HepG2 (cell line): Measurements from ENCODE around the gene IRF1. TPM values are rescaled to one million over a fixed set of nuclear protein-coding genes. Genes with fewer than 3 reads are reported as not detected.

ENCODE experiments used
- CBFB ChIP-seq: sonication (generic); formaldehyde crosslinking; IDR thresholded peaks from 2 replicates; pipeline ENCODE4 v1.4.0; 2020; ENCODE audit warnings: missing genetic modification reagents
- CCAR2 ChIP-seq: fragments of 200-400 bp; formaldehyde crosslinking; optimal IDR thresholded peaks from 2 replicates; pipeline ENCODE3; 2018; ENCODE audit warnings: low read depth, mild to moderate bottlenecking, low read length, moderate library complexity
- HOXD1 ChIP-seq: sonication (generic); formaldehyde crosslinking; IDR thresholded peaks from 2 replicates; pipeline ENCODE4 v1.5.0; 2020; ENCODE audit warnings: missing genetic modification reagents
- KLF6 ChIP-seq: IDR thresholded peaks from 2 replicates; pipeline ENCODE4 v1.8.0; 2016; ENCODE audit warnings: missing biosample characterization, missing genetic modification reagents
- NFE2L1 ChIP-seq: sonication (generic); formaldehyde crosslinking; IDR thresholded peaks from 2 replicates; pipeline ENCODE4 v1.4.0; 2020; ENCODE audit warnings: missing genetic modification reagents, mild to moderate bottlenecking, borderline replicate concordance
- PCBP1 ChIP-seq: fragments of 200-400 bp; formaldehyde crosslinking; IDR thresholded peaks from 2 replicates; pipeline ENCODE4 v1.6.1; 2017; ENCODE audit warnings: mild to moderate bottlenecking, low read depth, low read length, borderline replicate concordance
- PHB2 ChIP-seq: fragments of 450-650 bp; IDR thresholded peaks from 2 replicates; pipeline ENCODE4 v1.6.1; 2018; ENCODE audit not compliant: partially characterized antibody
- POLR2A ChIP-seq, 2 experiments: IDR thresholded peaks; 2 replicates each; pipeline ENCODE4 v1.6.1; 2011; ENCODE audit warnings: low read depth in 2 of 2, low read length in 2 of 2, mild to moderate bottlenecking in 1 of 2, moderate library complexity in 1 of 2; ENCODE audit not compliant: insufficient read depth in 1 of 2
- SMARCE1 ChIP-seq: fragments of 450-650 bp; IDR thresholded peaks from 2 replicates; pipeline ENCODE4 v1.6.1; 2017; ENCODE audit warnings: borderline replicate concordance
- SNAI1 ChIP-seq: sonication (generic); formaldehyde crosslinking; IDR thresholded peaks from 2 replicates; pipeline ENCODE4 v1.5.0; 2020; ENCODE audit warnings: mild to moderate bottlenecking, missing genetic modification reagents, borderline replicate concordance
- SP4 ChIP-seq: sonication (generic); formaldehyde crosslinking; IDR thresholded peaks from 2 replicates; pipeline ENCODE4 v1.8.1; 2023; ENCODE audit warnings: mild to moderate bottlenecking, missing genetic modification reagents
- SRSF4 ChIP-seq: fragments of 200-400 bp; formaldehyde crosslinking; IDR thresholded peaks from one replicate; pipeline ENCODE4 v1.6.1; 2018; ENCODE audit warnings: mild to moderate bottlenecking, low read depth, low read length, moderate library complexity; ENCODE audit not compliant: poor library complexity, severe bottlenecking
- TCF7 ChIP-seq: sonication (generic); IDR thresholded peaks from 2 replicates; pipeline ENCODE4 v1.6.1; 2016; ENCODE audit warnings: antibody characterized with exemption, low read depth
- TP53 ChIP-seq: sonication (generic); formaldehyde crosslinking; conservative IDR thresholded peaks from 2 replicates; pipeline ENCODE4 v1.4.0; 2020; ENCODE audit warnings: missing genetic modification reagents
- U2AF1 ChIP-seq: fragments of 200-400 bp; formaldehyde crosslinking; optimal IDR thresholded peaks from 2 replicates; pipeline ENCODE3; 2017; ENCODE audit warnings: mild to moderate bottlenecking, low read depth, low read length
- ZBTB7B ChIP-seq: sonication (generic); formaldehyde crosslinking; IDR thresholded peaks from 2 replicates; pipeline ENCODE4 v1.4.0; 2020; ENCODE audit warnings: missing genetic modification reagents
- ZNF24 ChIP-seq: fragments of 450-650 bp; IDR thresholded peaks from 2 replicates; pipeline ENCODE4 v1.6.1; 2017; ENCODE audit warnings: antibody characterized with exemption, mild to moderate bottlenecking
- ZNF263 ChIP-seq: sonication (generic); formaldehyde crosslinking; IDR thresholded peaks from 2 replicates; pipeline ENCODE4 v1.4.0; 2020; ENCODE audit warnings: missing genetic modification reagents
- ZNF564 ChIP-seq: sonication (generic); formaldehyde crosslinking; IDR thresholded peaks from 2 replicates; pipeline ENCODE4 v1.8.1; 2023; ENCODE audit warnings: mild to moderate bottlenecking, missing genetic modification reagents
- ZNF614 ChIP-seq: IDR thresholded peaks from 2 replicates; pipeline ENCODE4 v1.6.1; 2018; ENCODE audit warnings: missing biosample characterization, missing genetic modification reagents, inconsistent platforms, borderline replicate concordance
- ZNF660 ChIP-seq: sonication (generic); formaldehyde crosslinking; IDR thresholded peaks from 2 replicates; pipeline ENCODE4 v1.5.1; 2020; ENCODE audit warnings: mild to moderate bottlenecking, low read depth, missing genetic modification reagents, borderline replicate concordance
- ZNF800 ChIP-seq: sonication (generic); formaldehyde crosslinking; IDR thresholded peaks from 2 replicates; pipeline ENCODE4 v1.4.0; 2020; ENCODE audit warnings: missing genetic modification reagents
- polyA plus RNA-seq, 8 experiments: library from polyadenylated mRNA; depleted of rRNA in 3 of 8; stranded (reverse) in 7 of 8; unstranded in 1 of 8; fragments of >200 nt; fragmentation: Illumina TruSeq in 4 of 8; extraction: Trizol in 4 of 8; gene quantifications; 2 replicates each; pipeline versions ENCODE4 v1.2.1 to v1.2.3, GENCODE V29; 2011 to 2016; ENCODE audit warnings: low read depth in 4 of 8, missing spikeins in 1 of 8, mixed read lengths in 1 of 8; ENCODE audit not compliant: insufficient read depth in 1 of 8
- total RNA-seq, 5 experiments: library from RNA; depleted of rRNA; stranded (reverse); fragments of >200 nt; fragmentation: Illumina TruSeq; extraction: Trizol; gene quantifications; 2 replicates each; pipeline ENCODE4 v1.2.3, GENCODE V29; 2016; ENCODE audit warnings: low read depth in 1 of 5
- TF ChIP-seq, protein P1 (sequence below): fragments of 450-650 bp; IDR thresholded peaks from 2 replicates; pipeline ENCODE4 v1.6.1; 2017
- TF ChIP-seq, protein P2 (sequence below): sonication (generic); formaldehyde crosslinking; IDR thresholded peaks from 2 replicates; pipeline ENCODE4 v1.5.0; 2020; ENCODE audit warnings: mild to moderate bottlenecking, missing genetic modification reagents
- TF ChIP-seq, protein P3 (sequence below): IDR thresholded peaks from 2 replicates; pipeline ENCODE4 v1.6.1; 2012; ENCODE audit warnings: inconsistent platforms

Gene IRF1
- total and polyA plus RNA-seq, 2 of the 13 experiments (the other 11 are each of a cell fraction or from before 2014, with no cell fraction given) = 4.1 to 8.8 TPM

GRCh38 chr5:132496631-132497487 lies 6.3 kb upstream of the IRF1 start (continued):
- TF ChIP-seq ZNF24 = no peak
- TF ChIP-seq CCAR2 = no peak
- TF ChIP-seq, protein P1, sequence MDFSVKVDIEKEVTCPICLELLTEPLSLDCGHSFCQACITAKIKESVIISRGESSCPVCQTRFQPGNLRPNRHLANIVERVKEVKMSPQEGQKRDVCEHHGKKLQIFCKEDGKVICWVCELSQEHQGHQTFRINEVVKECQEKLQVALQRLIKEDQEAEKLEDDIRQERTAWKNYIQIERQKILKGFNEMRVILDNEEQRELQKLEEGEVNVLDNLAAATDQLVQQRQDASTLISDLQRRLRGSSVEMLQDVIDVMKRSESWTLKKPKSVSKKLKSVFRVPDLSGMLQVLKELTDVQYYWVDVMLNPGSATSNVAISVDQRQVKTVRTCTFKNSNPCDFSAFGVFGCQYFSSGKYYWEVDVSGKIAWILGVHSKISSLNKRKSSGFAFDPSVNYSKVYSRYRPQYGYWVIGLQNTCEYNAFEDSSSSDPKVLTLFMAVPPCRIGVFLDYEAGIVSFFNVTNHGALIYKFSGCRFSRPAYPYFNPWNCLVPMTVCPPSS = no peak
- TF ChIP-seq SP4 (CRISPR knock-in tag) = peak; percentile 71; the same call in 1 of the 2 replicates
- TF ChIP-seq PHB2 = no peak
- no peak; the same call in 1 of the 2 replicates for TF ChIP-seq KLF6 (CRISPR knock-in tag)
- TF ChIP-seq NFE2L1 (CRISPR knock-in tag) = no peak; the same call in 1 of the 2 replicates
- TF ChIP-seq, protein P2, sequence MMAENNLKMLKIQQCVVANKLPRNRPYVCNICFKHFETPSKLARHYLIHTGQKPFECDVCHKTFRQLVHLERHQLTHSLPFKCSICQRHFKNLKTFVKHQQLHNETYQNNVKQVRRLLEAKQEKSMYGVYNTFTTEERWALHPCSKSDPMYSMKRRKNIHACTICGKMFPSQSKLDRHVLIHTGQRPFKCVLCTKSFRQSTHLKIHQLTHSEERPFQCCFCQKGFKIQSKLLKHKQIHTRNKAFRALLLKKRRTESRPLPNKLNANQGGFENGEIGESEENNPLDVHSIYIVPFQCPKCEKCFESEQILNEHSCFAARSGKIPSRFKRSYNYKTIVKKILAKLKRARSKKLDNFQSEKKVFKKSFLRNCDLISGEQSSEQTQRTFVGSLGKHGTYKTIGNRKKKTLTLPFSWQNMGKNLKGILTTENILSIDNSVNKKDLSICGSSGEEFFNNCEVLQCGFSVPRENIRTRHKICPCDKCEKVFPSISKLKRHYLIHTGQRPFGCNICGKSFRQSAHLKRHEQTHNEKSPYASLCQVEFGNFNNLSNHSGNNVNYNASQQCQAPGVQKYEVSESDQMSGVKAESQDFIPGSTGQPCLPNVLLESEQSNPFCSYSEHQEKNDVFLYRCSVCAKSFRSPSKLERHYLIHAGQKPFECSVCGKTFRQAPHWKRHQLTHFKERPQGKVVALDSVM (CRISPR knock-in tag) = no peak
- TF ChIP-seq PCBP1 = no peak
- TF ChIP-seq ZNF263 (CRISPR knock-in tag) = 0 out of 2 replicates have a peak, but pooled peaks have one; percentile 23
- TF ChIP-seq TP53 = no peak
- no peak for TF ChIP-seq ZNF614
- TF ChIP-seq, protein P3, sequence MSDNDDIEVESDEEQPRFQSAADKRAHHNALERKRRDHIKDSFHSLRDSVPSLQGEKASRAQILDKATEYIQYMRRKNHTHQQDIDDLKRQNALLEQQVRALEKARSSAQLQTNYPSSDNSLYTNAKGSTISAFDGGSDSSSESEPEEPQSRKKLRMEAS = 0 out of 2 replicates have a peak, but pooled peaks have one; percentile 43
- 0 out of 2 replicates have a peak, but pooled peaks have one; percentile 10 for TF ChIP-seq CBFB
- TF ChIP-seq ZNF660 (CRISPR knock-in tag) = no peak
- no peak for TF ChIP-seq U2AF1
- peak; percentile 63; the same call in 1 of the 2 replicates for TF ChIP-seq HOXD1 (CRISPR knock-in tag)
- TF ChIP-seq SMARCE1 = no peak
- 0 out of 2 replicates have a peak, but pooled peaks have one; percentile 16 for TF ChIP-seq ZBTB7B
- no peak for TF ChIP-seq TCF7
- no peak for TF ChIP-seq SRSF4
- peak; percentile 72; the same call in 1 of the 2 replicates for TF ChIP-seq ZNF564
- TF ChIP-seq ZNF800 (CRISPR knock-in tag) = 0 out of 2 replicates have a peak, but pooled peaks have one; percentile 32
- no peak; a peak in 1 of 4 replicates for TF ChIP-seq POLR2A (IDR thresholded peaks at IDR 0.05; ENCODE audit: insufficient read depth in 1 of 2, low read depth in 2 of 2, low read length in 2 of 2)
- peak; percentile 84 for TF ChIP-seq SNAI1 (CRISPR knock-in tag)
